H9 (cell line): ENCODE results near the gene DNAH11. TPM values are rescaled to one million over a fixed set of nuclear protein-coding genes. Genes with fewer than 3 reads are reported as not detected.

Source experiments
- DNase-seq: peaks from one replicate; pipeline ENCODE4 v3.0.0-alpha.2; 2017
- H2AFZ ChIP-seq: one replicate; pipeline ENCODE4 v1.6.1; 2013; ENCODE audit warnings: mild to moderate bottlenecking, low read length, control low read depth, moderate library complexity
- H2AK5ac ChIP-seq: 2 replicates; pipeline ENCODE4 v1.6.1; 2013; ENCODE audit warnings: low read length, control low read depth, mixed read lengths; ENCODE audit not compliant: insufficient read length
- H2BK120ac ChIP-seq: one replicate; pipeline ENCODE4 v1.6.1; 2013; ENCODE audit warnings: low read depth, mild to moderate bottlenecking, low read length, control low read depth, inconsistent platforms; ENCODE audit not compliant: poor library complexity, severe bottlenecking
- H2BK12ac ChIP-seq: 2 replicates; pipeline ENCODE4 v1.6.1; 2013; ENCODE audit warnings: low read length, control low read depth, mixed read lengths, low read depth; ENCODE audit not compliant: insufficient read length
- H2BK15ac ChIP-seq: 2 replicates; pipeline ENCODE4 v1.6.1; 2013; ENCODE audit warnings: low read depth, low read length, control low read depth
- H2BK20ac ChIP-seq: one replicate; pipeline ENCODE4 v1.6.1; 2013; ENCODE audit warnings: low read depth, mild to moderate bottlenecking, low read length, control low read depth, inconsistent platforms; ENCODE audit not compliant: poor library complexity, severe bottlenecking
- H2BK5ac ChIP-seq: 2 replicates; pipeline ENCODE4 v1.6.1; 2013; ENCODE audit warnings: low read length, control low read depth, mixed read lengths; ENCODE audit not compliant: insufficient read length
- H3K14ac ChIP-seq: 2 replicates; pipeline ENCODE4 v1.6.1; 2013; ENCODE audit warnings: low read length, control low read depth; ENCODE audit not compliant: insufficient read depth
- H3K18ac ChIP-seq: 2 replicates; pipeline ENCODE4 v1.6.1; 2013; ENCODE audit warnings: low read depth, mild to moderate bottlenecking, mixed read lengths, low read length, control low read depth; ENCODE audit not compliant: insufficient read length
- H3K23ac ChIP-seq: 2 replicates; pipeline ENCODE4 v1.6.1; 2013; ENCODE audit warnings: low read length, control low read depth, mixed read lengths, low read depth; ENCODE audit not compliant: insufficient read length
- H3K23me2 ChIP-seq: 2 replicates; pipeline ENCODE4 v1.6.1; 2013; ENCODE audit warnings: low read depth, mild to moderate bottlenecking, mixed read lengths, low read length, control low read depth; ENCODE audit not compliant: insufficient read length, poor library complexity, severe bottlenecking
- H3K27ac ChIP-seq: 2 replicates; pipeline ENCODE4 v1.5.1; 2013; ENCODE audit warnings: low read length, control low read depth, mixed read lengths, low read depth; ENCODE audit not compliant: insufficient read length
- H3K27me3 ChIP-seq: 2 replicates; pipeline ENCODE4 v1.6.1; 2013; ENCODE audit warnings: low read length, control low read depth, inconsistent platforms; ENCODE audit not compliant: insufficient read depth
- H3K4ac ChIP-seq: 2 replicates; pipeline ENCODE4 v1.6.1; 2013; ENCODE audit warnings: low read depth, mild to moderate bottlenecking, control low read depth, inconsistent platforms, low read length, moderate library complexity
- H3K4me1 ChIP-seq: 2 replicates; pipeline ENCODE4 v1.6.1; 2013; ENCODE audit warnings: low read length, control low read depth, inconsistent platforms; ENCODE audit not compliant: insufficient read depth
- H3K4me2 ChIP-seq: 2 replicates; pipeline ENCODE4 v1.6.1; 2013; ENCODE audit warnings: low read length, control low read depth, mixed read lengths; ENCODE audit not compliant: insufficient read length, insufficient read depth
- H3K56ac ChIP-seq: 2 replicates; pipeline ENCODE4 v1.6.1; 2013; ENCODE audit warnings: low read depth, mild to moderate bottlenecking, mixed read lengths, low read length, control low read depth; ENCODE audit not compliant: insufficient read length
- H3K79me1 ChIP-seq: 2 replicates; pipeline ENCODE4 v1.6.1; 2013; ENCODE audit warnings: low read depth, mild to moderate bottlenecking, moderate library complexity, low read length, control low read depth, inconsistent platforms; ENCODE audit not compliant: insufficient read depth, poor library complexity, severe bottlenecking
- H3K79me2 ChIP-seq: 2 replicates; pipeline ENCODE4 v1.6.1; 2013; ENCODE audit warnings: low read length, control low read depth, inconsistent platforms; ENCODE audit not compliant: insufficient read depth
- H3K9ac ChIP-seq: 2 replicates; pipeline ENCODE4 v1.6.1; 2013; ENCODE audit warnings: low read length, control low read depth, mixed read lengths; ENCODE audit not compliant: insufficient read length; ENCODE audit errors: extremely low read depth
- H3K9me3 ChIP-seq: one replicate; pipeline ENCODE4 v1.6.1; 2013; ENCODE audit warnings: low read depth, low read length, inconsistent platforms; ENCODE audit not compliant: control insufficient read depth
- H3T11ph ChIP-seq: one replicate; pipeline ENCODE4 v1.6.1; 2013; ENCODE audit warnings: mild to moderate bottlenecking, low read length, control low read depth, inconsistent platforms
- H4K20me1 ChIP-seq: one replicate; pipeline ENCODE4 v1.6.1; 2013; ENCODE audit not compliant: control insufficient read depth, insufficient read length, insufficient read depth
- H4K5ac ChIP-seq: 2 replicates; pipeline ENCODE4 v1.6.1; 2013; ENCODE audit warnings: low read depth, mild to moderate bottlenecking, mixed read lengths, low read length, control low read depth; ENCODE audit not compliant: insufficient read length
- H4K8ac ChIP-seq: replicated peaks from 2 replicates; pipeline ENCODE4 v1.6.1; 2013; ENCODE audit warnings: low read length, control low read depth, mixed read lengths, low read depth; ENCODE audit not compliant: insufficient read length
- H4K91ac ChIP-seq: 2 replicates; pipeline ENCODE4 v1.6.1; 2013; ENCODE audit warnings: low read depth, mild to moderate bottlenecking, moderate library complexity, mixed read lengths, low read length, control low read depth; ENCODE audit not compliant: insufficient read length
- H3K27ac Mint-ChIP-seq, 3 experiments: 2 replicates in 2 of 3; 3 replicates in 1 of 3; pipeline ENCODE4 v1.8.0; 2020 to 2021; ENCODE audit warnings: mixed read lengths in 3 of 3, mild to moderate bottlenecking in 1 of 3, moderate library complexity in 1 of 3
- H3K27me3 Mint-ChIP-seq: 2 replicates; pipeline ENCODE4 v1.8.0; 2021; ENCODE audit warnings: low read depth, mild to moderate bottlenecking, moderate library complexity, mixed read lengths
- H3K36me3 Mint-ChIP-seq, 3 experiments: 2 replicates in 2 of 3; 3 replicates in 1 of 3; pipeline ENCODE4 v1.8.0; 2020 to 2021; ENCODE audit warnings: low read depth in 3 of 3, mixed read lengths in 3 of 3; ENCODE audit not compliant: insufficient read depth in 1 of 3
- H3K4me1 Mint-ChIP-seq, 2 experiments: 2 replicates each; pipeline ENCODE4 v1.8.0; 2020; ENCODE audit warnings: mixed read lengths in 2 of 2
- H3K4me3 Mint-ChIP-seq, 2 experiments: 2 replicates in 1 of 2; 3 replicates in 1 of 2; pipeline ENCODE4 v1.8.0; 2020 to 2021; ENCODE audit warnings: mild to moderate bottlenecking in 2 of 2, mixed read lengths in 2 of 2, moderate library complexity in 1 of 2
- H3K9me3 Mint-ChIP-seq, 2 experiments: 2 replicates in 1 of 2; 3 replicates in 1 of 2; pipeline ENCODE4 v1.8.0; 2020; ENCODE audit warnings: mild to moderate bottlenecking in 2 of 2, mixed read lengths in 2 of 2, moderate library complexity in 1 of 2
- CTCF ChIP-seq: fragments of 200-600 bp; sonication (generic); conservative IDR thresholded peaks from 3 replicates; pipeline ENCODE4 v1.8.0; 2021; ENCODE audit warnings: antibody characterized with exemption, mild to moderate bottlenecking
- WGBS: extraction: QIAGEN DNeasy Blood & Tissue Kit; methylation state at CpG from one replicate; pipeline ENCODE4 v1.1.7; 2013; ENCODE audit warnings: missing lambda C conversion rate, low lambda C conversion rate, mixed read lengths; ENCODE audit not compliant: insufficient read length; ENCODE audit errors: extremely low coverage; 5-methylcytosine and 5-hydroxymethylcytosine counted together
- total RNA-seq: library from RNA; stranded (reverse); gene quantifications from 2 replicates; pipeline ENCODE4 v1.2.1, GENCODE V29; 2021

Gene DNAH11
- total RNA-seq, 1 experiment from 2014 or later = 2.5 TPM

- Histone ChIP-seq H3K27me3 (no peaks in the 10 kb centered on the region; the same call in 1 of the 2 replicates), H4K5ac (no peak overlapping the region), H2BK15ac (no peak overlapping the region), H2AFZ (no peak overlapping the region), H3T11ph (no peak overlapping the region), H2BK20ac (no peak overlapping the region), H3K18ac (no peak overlapping the region), H2BK5ac (no peak overlapping the region), H3K56ac (no peak overlapping the region), H3K79me2 (no peaks in the 10 kb centered on the region), H3K14ac (no peak overlapping the region), H4K8ac (no peak overlapping the region), H3K23ac (no peak overlapping the region), H2BK12ac (no peak overlapping the region), H2BK120ac (no peak overlapping the region), H2AK5ac (no peak overlapping the region), H4K20me1 (no peaks in the 10 kb centered on the region), H4K91ac (no peak overlapping the region), H3K23me2 (peaks cover 13% of the 10 kb centered on the region), H3K9me3 (no peaks in the 10 kb centered on the region), H3K4ac (no peak overlapping the region), H3K4me1 (peaks cover 3% of the 10 kb centered on the region; the same call in 1 of the 2 replicates), H3K4me2 (no peak overlapping the region), H3K79me1 (no peaks in the 10 kb centered on the region), H3K9ac (no peak overlapping the region), H3K27ac (no peak overlapping the region)
- Mint-ChIP-seq H3K9me3 (peaks cover 0 to 3% of the 10 kb centered on the region in 2 experiments; a peak in 3 of 5 replicates), H3K36me3 (peaks cover 0 to 4% (median 0%) of the 10 kb centered on the region in 3 experiments; a peak in 2 of 7 replicates), H3K27ac (no peak overlapping the region), H3K4me3 (no peak overlapping the region), H3K4me1 (peaks cover 16 to 26% of the 10 kb centered on the region in 2 experiments), H3K27me3 (peaks cover 23% of the 10 kb centered on the region)
- TF ChIP-seq CTCF = no peak
- no CpG with 5 or more reads among the region's 3 CpGs for WGBS
- no peak for DNase-seq
Measured at GRCh38 chr7:21538936-21539495, 3.8 kb upstream of the DNAH11 start.
